ENCODE data around the gene SLC4A4. TPM values are rescaled to one million over a fixed set of nuclear protein-coding genes. Genes with fewer than 3 reads are reported as not detected.

SLC4A4 gene
- total and polyA plus RNA-seq, 9 donors = 0.23 to 8.3 (median 1.4) TPM

DNA sequence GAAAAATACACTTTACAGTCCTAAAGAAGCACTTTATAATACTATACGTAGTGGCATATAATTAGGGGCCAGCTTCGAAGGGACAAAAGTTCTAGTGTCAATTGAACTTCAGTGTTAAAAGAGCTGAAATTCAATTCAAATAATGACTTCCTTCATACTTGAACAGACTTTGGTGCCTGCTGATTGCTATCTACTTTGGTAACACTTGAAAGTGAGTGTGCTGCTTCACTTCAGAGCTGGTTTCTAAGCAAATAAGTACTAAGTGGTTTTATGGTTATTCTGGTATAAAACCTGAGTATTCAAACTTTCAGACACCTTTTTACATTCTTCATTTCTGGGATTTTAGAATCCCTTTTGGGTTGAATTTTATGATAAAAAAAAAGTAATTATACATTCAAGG is 107.0 kb downstream of the SLC4A4 start:
- 91 to 93% (median 91%) methylated on average over 2 of the region's 2 CpGs for WGBS, 3 donors
- Histone ChIP-seq H3K36me3 (no peaks in the 10 kb centered on the region), H3K4me3 (no peak overlapping the region), H3K9me3 (no peaks in the 10 kb centered on the region), H3K27me3 (no peaks in the 10 kb centered on the region), H3K27ac (no peak overlapping the region), H3K4me1 (ENCODE audit: insufficient read depth) (no peaks in the 10 kb centered on the region)
- TF ChIP-seq EP300 (IDR thresholded peaks at IDR 0.05) (no peak), POLR2A (IDR thresholded peaks at IDR 0.05) (no peak)
- TF ChIP-seq, protein P1, sequence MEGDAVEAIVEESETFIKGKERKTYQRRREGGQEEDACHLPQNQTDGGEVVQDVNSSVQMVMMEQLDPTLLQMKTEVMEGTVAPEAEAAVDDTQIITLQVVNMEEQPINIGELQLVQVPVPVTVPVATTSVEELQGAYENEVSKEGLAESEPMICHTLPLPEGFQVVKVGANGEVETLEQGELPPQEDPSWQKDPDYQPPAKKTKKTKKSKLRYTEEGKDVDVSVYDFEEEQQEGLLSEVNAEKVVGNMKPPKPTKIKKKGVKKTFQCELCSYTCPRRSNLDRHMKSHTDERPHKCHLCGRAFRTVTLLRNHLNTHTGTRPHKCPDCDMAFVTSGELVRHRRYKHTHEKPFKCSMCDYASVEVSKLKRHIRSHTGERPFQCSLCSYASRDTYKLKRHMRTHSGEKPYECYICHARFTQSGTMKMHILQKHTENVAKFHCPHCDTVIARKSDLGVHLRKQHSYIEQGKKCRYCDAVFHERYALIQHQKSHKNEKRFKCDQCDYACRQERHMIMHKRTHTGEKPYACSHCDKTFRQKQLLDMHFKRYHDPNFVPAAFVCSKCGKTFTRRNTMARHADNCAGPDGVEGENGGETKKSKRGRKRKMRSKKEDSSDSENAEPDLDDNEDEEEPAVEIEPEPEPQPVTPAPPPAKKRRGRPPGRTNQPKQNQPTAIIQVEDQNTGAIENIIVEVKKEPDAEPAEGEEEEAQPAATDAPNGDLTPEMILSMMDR (IDR thresholded peaks at IDR 0.05) = no peak
- no peak for DNase-seq
- intact Hi-C loops (cut with DNase I) = no loop called here

DNA sequence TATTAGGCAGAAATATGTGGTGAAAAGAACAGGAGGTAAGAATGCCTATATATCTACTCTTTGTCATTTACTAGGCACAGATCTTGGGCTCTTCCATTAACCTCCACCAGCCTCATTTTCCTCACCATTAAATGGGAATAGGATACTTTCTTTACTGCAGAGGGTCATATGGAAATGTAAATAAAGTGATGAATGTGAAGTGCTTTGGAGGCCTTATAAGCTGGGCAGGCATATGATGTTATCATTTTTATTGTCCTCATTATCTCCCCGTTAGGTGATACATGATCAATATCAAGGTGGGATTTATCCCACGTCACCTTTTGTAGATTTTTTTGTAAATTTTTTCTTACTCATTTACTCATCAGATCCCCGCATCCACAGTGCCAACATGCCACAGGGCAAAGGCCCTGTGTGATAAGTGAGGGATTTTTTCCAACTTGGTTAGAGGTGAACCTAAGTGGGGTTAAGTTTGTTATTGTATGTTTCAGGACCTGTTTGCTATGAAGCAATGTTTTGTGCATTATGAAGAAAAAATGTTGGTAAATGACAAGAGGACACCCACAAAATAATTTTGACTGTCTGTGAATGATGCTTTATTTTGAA is 107.8 kb downstream of the SLC4A4 start:
- no peak overlapping the region for H3K27ac ChIP-seq
- TF ChIP-seq, protein P1 (IDR thresholded peaks at IDR 0.05) = no peak
- no peak for TF ChIP-seq EP300 (IDR thresholded peaks at IDR 0.05)
- no peak for TF ChIP-seq POLR2A (IDR thresholded peaks at IDR 0.05)
- no peaks in the 10 kb centered on the region for H3K9me3 ChIP-seq
- H3K36me3 ChIP-seq = no peaks in the 10 kb centered on the region
- intact Hi-C loops (cut with DNase I) = no loop called here
- 90 to 97% (median 94%) methylated on average over 3 of the region's 3 CpGs for WGBS, 3 donors
- no peak for DNase-seq
- no peaks in the 10 kb centered on the region for H3K4me1 ChIP-seq (ENCODE audit: insufficient read depth)
- no peak overlapping the region for H3K4me3 ChIP-seq
- no peaks in the 10 kb centered on the region for H3K27me3 ChIP-seq

DNA sequence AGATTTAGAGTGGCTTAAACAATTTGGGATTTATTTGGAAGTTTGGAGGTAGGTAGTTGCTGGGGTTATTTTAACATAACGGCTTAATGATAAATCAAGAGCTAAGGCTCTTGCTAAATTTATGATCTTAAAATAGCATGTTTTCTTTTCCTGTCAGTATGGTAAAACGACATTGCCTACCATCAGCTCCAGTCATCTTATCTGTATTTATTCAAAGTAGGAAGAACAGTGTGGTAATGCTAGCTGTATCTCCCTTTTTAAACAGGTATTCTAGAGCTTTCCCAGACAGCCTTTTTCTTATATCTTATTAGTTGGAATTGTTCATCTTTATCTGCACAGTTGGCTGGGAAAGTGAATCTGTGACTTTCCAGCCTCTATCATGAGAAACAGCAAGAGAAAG is 110.2 kb downstream of the SLC4A4 start:
- no peak for DNase-seq
- Histone ChIP-seq H3K27me3 (no peaks in the 10 kb centered on the region), H3K4me3 (no peak overlapping the region), H3K9me3 (no peaks in the 10 kb centered on the region), H3K27ac (no peak overlapping the region), H3K4me1 (ENCODE audit: insufficient read depth) (no peaks in the 10 kb centered on the region), H3K36me3 (no peaks in the 10 kb centered on the region)
- intact Hi-C loops (cut with DNase I) = no loop called here
- WGBS, 3 donors = 25 to 36% (median 27%) methylated on average over 2 of the region's 2 CpGs
- TF ChIP-seq EP300 (IDR thresholded peaks at IDR 0.05) (no peak), POLR2A (IDR thresholded peaks at IDR 0.05) (no peak)
- TF ChIP-seq, protein P1 (IDR thresholded peaks at IDR 0.05) = no peak

DNA sequence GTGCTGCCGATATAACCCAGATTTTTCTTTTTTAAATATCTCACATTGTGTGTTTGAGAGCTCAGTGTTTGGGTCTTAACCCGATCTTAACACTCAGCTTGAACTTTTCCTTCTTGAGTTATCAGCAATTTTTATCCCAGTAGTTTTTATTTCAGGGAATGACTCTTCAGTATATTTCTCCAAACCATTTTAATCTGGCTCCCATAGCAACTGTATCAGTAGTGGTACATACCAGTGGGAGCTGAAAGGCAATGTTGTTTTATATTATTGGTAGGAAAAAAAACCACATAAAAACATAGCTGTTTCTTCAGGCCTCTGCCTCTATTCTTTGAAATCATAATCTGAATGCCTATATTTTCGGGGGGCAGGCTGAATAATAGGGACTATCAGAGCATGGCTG is 111.1 kb downstream of the SLC4A4 start:
- Histone ChIP-seq H3K27me3 (no peaks in the 10 kb centered on the region), H3K36me3 (no peaks in the 10 kb centered on the region), H3K27ac (no peak overlapping the region), H3K4me3 (no peak overlapping the region), H3K9me3 (no peaks in the 10 kb centered on the region), H3K4me1 (ENCODE audit: insufficient read depth) (no peaks in the 10 kb centered on the region)
- 11 to 28% (median 13%) methylated on average over 3 of the region's 3 CpGs for WGBS, 3 donors
- TF ChIP-seq POLR2A (IDR thresholded peaks at IDR 0.05) = no peak
- TF ChIP-seq EP300 (IDR thresholded peaks at IDR 0.05) = no peak
- TF ChIP-seq, protein P1 (IDR thresholded peaks at IDR 0.05) = no peak
- intact Hi-C loops (cut with DNase I) = loop anchor here in 1 of 4 donors (5.0 kb wide), 1 partner anchor 1582 kb away; no protein-coding TSS in a partner anchor
- no peak for DNase-seq
